Ovary (tissue), 3 donors: Measurements from ENCODE around the gene ZBTB2.

ENCODE experiments used
- POLR2A ChIP-seq: fragments of 450-650 bp; IDR thresholded peaks from one replicate; pipeline ENCODE4 v1.6.1; 2017; ENCODE audit warnings: antibody characterized with exemption, mild to moderate bottlenecking, moderate library complexity
- TF ChIP-seq, protein P1 (sequence below), 3 donors: fragments of 450-650 bp in 2 of 3; fragments of 200-600 bp in 1 of 3; IDR thresholded peaks; one replicate each; pipeline versions ENCODE4 v1.5.1 to v1.8.0; 2016 to 2022; ENCODE audit warnings: antibody characterized with exemption in 3 of 3, mild to moderate bottlenecking in 1 of 3
- donor health status: DM: no; HTN: no; CAD: no.

- TF ChIP-seq, protein P1, sequence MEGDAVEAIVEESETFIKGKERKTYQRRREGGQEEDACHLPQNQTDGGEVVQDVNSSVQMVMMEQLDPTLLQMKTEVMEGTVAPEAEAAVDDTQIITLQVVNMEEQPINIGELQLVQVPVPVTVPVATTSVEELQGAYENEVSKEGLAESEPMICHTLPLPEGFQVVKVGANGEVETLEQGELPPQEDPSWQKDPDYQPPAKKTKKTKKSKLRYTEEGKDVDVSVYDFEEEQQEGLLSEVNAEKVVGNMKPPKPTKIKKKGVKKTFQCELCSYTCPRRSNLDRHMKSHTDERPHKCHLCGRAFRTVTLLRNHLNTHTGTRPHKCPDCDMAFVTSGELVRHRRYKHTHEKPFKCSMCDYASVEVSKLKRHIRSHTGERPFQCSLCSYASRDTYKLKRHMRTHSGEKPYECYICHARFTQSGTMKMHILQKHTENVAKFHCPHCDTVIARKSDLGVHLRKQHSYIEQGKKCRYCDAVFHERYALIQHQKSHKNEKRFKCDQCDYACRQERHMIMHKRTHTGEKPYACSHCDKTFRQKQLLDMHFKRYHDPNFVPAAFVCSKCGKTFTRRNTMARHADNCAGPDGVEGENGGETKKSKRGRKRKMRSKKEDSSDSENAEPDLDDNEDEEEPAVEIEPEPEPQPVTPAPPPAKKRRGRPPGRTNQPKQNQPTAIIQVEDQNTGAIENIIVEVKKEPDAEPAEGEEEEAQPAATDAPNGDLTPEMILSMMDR (IDR thresholded peaks at IDR 0.05), result no peak
- no peak for TF ChIP-seq POLR2A
Observed at GRCh38 chr6:151351731-151352130, 39.6 kb downstream of the ZBTB2 start.
